ENCODE measurements around the gene RBPJL. TPM values are rescaled to one million over a fixed set of nuclear protein-coding genes. Genes with fewer than 3 reads are reported as not detected.
A peak's percentile ranks its signal among the peaks of the same experiment; 100 is the strongest.

Gene RBPJL
- total and polyA plus RNA-seq, 4 experiments from 2014 or later, result not detected

DNA sequence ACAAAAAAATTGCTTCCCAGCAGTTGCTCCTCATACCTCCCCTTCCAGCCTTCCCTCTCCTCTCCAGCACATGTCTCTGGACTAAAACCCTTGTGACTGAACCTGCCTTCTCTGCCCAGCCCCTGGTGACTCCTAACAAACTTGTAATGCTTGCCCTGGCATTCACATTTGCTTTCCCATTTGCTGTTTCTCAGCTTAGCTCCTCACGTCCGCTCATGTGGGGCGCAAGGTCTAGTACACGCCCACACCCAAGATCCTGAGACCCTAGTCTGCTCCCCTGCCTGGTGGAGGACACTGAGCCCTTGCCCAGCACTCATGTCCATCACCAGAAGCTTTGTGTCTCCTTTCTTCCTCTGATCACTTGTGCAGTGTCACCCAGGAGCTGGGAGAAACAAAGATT, 18.3 kb upstream of the RBPJL start:
- no peak for DNase-seq
- Histone ChIP-seq H3K27ac (ENCODE audit: low read depth, low read length) (no peak overlapping the region), H3K4me3 (ENCODE audit: low read length in 2 of 2) (no peak overlapping the region), H3K27me3 (ENCODE audit: insufficient read depth, low read length) (no peaks in the 10 kb centered on the region), H3K36me3 (ENCODE audit: insufficient read depth, low read length) (no peaks in the 10 kb centered on the region), H3K9me3 (ENCODE audit: control insufficient read depth in 1 of 2, low read length in 2 of 2) (no peaks in the 10 kb centered on the region), H3K4me1 (ENCODE audit: insufficient read depth, low read length) (peaks cover 6% of the 10 kb centered on the region)
- ChIA-PET POLR2A (ENCODE audit: partially characterized antibody) (no interaction called here), CTCF (ENCODE audit: partially characterized antibody) (no interaction called here)
- Mint-ChIP-seq H3K36me3 (no peaks in the 10 kb centered on the region), H3K27me3 (peaks cover 6 to 29% of the 10 kb centered on the region in 2 donors), H3K4me1 (peaks cover 0 to 5% (median 0%) of the 10 kb centered on the region in 4 donors), H3K9me3 (no peaks in the 10 kb centered on the region), H3K27ac (no peak overlapping the region), H3K4me3 (no peak overlapping the region)
- intact Hi-C loops (cut with micrococcal nuclease), result no loop called here

DNA sequence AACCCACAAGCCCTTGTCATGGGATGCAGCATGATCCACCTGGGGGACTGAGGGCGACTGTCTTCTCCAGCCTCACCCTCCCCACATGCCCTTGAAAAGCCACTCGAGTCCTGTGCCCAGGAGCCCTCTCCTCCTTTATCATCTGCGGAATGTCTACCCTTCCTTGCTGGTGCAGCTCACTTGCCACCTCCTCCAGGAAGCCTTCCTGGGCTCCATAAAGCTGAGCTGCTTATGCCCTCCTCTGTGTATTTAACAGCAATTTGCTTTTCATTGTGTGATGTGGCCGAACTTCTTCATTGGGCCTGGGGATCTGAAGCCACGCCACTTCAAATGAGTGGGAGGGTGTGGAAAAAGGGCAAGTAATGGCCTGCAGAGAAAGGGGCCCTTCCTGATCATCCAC, 17.8 kb upstream of the RBPJL start:
- intact Hi-C loops (cut with micrococcal nuclease), result no loop called here
- no peak overlapping the region for H3K27ac ChIP-seq (ENCODE audit: low read depth, low read length)
- Mint-ChIP-seq H3K9me3 (no peaks in the 10 kb centered on the region), H3K36me3 (no peaks in the 10 kb centered on the region), H3K4me3 (no peak overlapping the region), H3K27ac (no peak overlapping the region), H3K4me1 (peaks cover under 1 to 5% (median 2%) of the 10 kb centered on the region in 4 donors), H3K27me3 (peaks cover 6 to 30% of the 10 kb centered on the region in 2 donors)
- H3K4me3 ChIP-seq (ENCODE audit: low read length in 2 of 2), result no peak overlapping the region
- no peaks in the 10 kb centered on the region for H3K9me3 ChIP-seq (ENCODE audit: control insufficient read depth in 1 of 2, low read length in 2 of 2)
- POLR2A ChIA-PET (ENCODE audit: partially characterized antibody), result no interaction called here
- CTCF ChIA-PET (ENCODE audit: partially characterized antibody), result interaction anchor here (6.6 kb wide), 1 partner anchor 31 kb away, joined by 58 read pairs; no protein-coding TSS in a partner anchor
- peaks cover 8% of the 10 kb centered on the region for H3K4me1 ChIP-seq (ENCODE audit: insufficient read depth, low read length)
- H3K27me3 ChIP-seq (ENCODE audit: insufficient read depth, low read length), result no peaks in the 10 kb centered on the region
- DNase-seq, result no peak
- no peaks in the 10 kb centered on the region for H3K36me3 ChIP-seq (ENCODE audit: insufficient read depth, low read length)

DNA sequence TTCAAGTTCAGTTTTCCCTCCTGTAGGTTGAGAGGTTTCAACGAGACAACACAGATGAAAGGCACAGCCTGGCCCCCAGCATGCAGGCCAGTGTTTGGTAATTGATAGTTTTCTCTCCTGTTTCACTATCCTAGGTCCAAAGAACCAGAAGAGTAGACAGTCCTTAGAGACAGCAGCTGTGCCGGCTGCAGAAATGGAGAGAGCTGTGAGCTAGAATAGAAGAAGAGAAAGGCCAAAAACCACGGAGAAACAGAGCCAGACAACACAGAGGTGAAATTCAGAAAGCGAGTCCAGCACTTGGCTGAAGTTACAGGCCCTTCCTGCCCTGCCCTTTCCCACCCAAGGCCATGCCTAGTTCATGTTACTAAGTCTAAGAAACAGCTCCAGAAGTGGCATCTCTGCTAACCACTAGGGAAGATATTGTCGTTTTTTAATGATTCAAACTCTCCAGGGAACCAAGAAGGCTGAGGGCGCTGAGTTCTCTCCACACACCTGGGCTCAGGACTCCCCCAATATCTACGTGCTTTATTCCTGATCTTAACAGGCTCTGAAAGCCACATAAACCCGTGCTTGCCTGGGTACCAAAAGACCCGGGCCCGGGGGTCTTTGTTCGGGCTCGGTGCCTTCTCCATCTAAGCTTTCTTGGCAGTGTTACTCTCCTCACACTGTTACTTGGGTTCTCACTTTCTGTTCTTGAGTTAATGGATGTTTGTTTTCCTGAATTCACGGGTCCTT, 16.5 kb upstream of the RBPJL start:
- intact Hi-C loops (cut with micrococcal nuclease), result loop anchor here (2.0 to 5.0 kb wide), 5 partner anchors 193 to 603 kb away; partner anchors contain the start of gene STK4
- peaks cover 8 to 35% of the 10 kb centered on the region in 2 donors for H3K27me3 Mint-ChIP-seq
- POLR2A ChIA-PET (ENCODE audit: partially characterized antibody), result interaction anchor here (1.0 kb wide), 1 partner anchor 73 kb away, joined by 3 read pairs; the partner anchor contains the start of gene SYS1

DNA sequence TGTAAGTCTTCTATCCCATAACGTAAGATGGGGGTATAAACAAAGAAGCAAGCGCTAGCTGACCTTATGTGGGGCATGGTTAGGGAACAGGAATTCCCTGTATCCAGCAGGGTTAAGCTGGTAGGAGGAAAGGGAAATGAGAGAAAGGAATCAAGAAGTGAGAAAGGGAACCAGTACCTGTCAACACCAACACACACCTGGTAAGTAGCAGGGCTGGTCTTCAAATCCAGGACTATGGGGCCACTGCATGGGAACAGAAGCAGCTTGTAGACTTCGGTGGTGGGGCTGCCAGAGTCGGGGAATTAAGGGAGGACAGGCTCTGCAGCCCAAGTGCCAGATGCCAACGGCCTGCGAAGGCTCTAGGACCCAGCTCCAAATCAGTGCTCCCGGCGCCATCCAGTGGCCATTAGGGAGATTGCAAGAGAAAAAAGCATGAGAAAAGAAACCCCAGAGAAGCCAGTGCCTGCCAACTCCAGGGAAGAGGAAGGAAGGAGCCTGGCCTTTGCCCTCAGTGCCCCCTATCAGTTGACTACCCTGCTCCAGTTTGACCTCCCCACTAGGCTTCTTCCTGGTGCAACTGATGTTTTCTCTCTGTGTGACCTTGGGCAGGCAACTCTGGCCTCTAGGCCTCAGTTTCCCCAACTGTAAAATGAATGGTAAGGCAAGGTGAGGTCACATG, 15.8 kb upstream of the RBPJL start:
- Mint-ChIP-seq H3K9me3 (no peaks in the 10 kb centered on the region), H3K4me3 (peak overlapping the region in 1 of 8 donors; percentile 43), H3K27me3 (peaks cover 8 to 35% of the 10 kb centered on the region in 2 donors), H3K27ac (no peak overlapping the region), H3K4me1 (peaks cover 2 to 8% (median 4%) of the 10 kb centered on the region in 4 donors), H3K36me3 (no peaks in the 10 kb centered on the region)
- Histone ChIP-seq H3K4me1 (ENCODE audit: insufficient read depth, low read length) (peaks cover 11% of the 10 kb centered on the region), H3K9me3 (ENCODE audit: control insufficient read depth in 1 of 2, low read length in 2 of 2) (no peaks in the 10 kb centered on the region), H3K27ac (ENCODE audit: low read depth, low read length) (no peak overlapping the region), H3K4me3 (ENCODE audit: low read length in 2 of 2) (no peak overlapping the region), H3K27me3 (ENCODE audit: insufficient read depth, low read length) (no peaks in the 10 kb centered on the region), H3K36me3 (ENCODE audit: insufficient read depth, low read length) (no peaks in the 10 kb centered on the region)
- intact Hi-C loops (cut with micrococcal nuclease), result loop anchor here (2.0 to 5.0 kb wide), 5 partner anchors 194 to 604 kb away; partner anchors contain the start of gene STK4
- CTCF ChIA-PET (ENCODE audit: partially characterized antibody), result interaction anchor here (0.6 to 6.6 kb wide), 17 partner anchors 10 to 905 kb away, joined by 3 to 70 read pairs (median 5); no protein-coding TSS in a partner anchor
- DNase-seq, result peak; percentile 54 to 63 (median 57)
- POLR2A ChIA-PET (ENCODE audit: partially characterized antibody), result interaction anchor here (1.0 kb wide), 1 partner anchor 72 kb away, joined by 3 read pairs; the partner anchor contains the start of gene SYS1

More for the DNA sequence above, 16.5 kb upstream of the RBPJL start:
- Mint-ChIP-seq H3K9me3 (no peaks in the 10 kb centered on the region), H3K27ac (no peak overlapping the region), H3K4me1 (peaks cover 2 to 8% (median 4%) of the 10 kb centered on the region in 4 donors), H3K36me3 (no peaks in the 10 kb centered on the region), H3K4me3 (no peak overlapping the region)
- Histone ChIP-seq H3K4me1 (ENCODE audit: insufficient read depth, low read length) (peaks cover 11% of the 10 kb centered on the region), H3K36me3 (ENCODE audit: insufficient read depth, low read length) (no peaks in the 10 kb centered on the region), H3K27me3 (ENCODE audit: insufficient read depth, low read length) (no peaks in the 10 kb centered on the region), H3K27ac (ENCODE audit: low read depth, low read length) (no peak overlapping the region), H3K4me3 (ENCODE audit: low read length in 2 of 2) (no peak overlapping the region), H3K9me3 (ENCODE audit: control insufficient read depth in 1 of 2, low read length in 2 of 2) (no peaks in the 10 kb centered on the region)
- no peak for DNase-seq
- CTCF ChIA-PET (ENCODE audit: partially characterized antibody), result interaction anchor here (0.9 to 6.6 kb wide), 15 partner anchors 9 to 606 kb away, joined by 3 to 70 read pairs (median 5); no protein-coding TSS in a partner anchor

DNA sequence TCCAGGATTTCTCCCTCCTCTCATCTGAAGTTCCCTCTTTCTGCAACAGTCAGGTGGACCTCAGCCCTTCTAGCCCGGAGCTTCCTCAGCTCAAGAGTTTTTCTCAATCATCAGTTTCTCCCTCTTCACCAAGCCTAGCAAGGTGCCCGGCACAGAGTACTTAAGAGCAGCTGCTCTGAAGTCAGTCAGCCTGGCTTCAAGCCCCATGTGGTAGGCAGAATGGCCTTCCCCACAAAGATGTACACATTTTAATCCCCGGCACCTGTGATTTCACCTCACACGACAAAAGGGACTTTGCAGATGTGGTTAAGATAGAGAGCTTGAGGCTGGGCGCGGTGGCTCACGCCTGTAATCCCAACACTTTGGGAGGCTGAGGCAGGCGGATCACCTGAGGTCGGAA, 15.1 kb upstream of the RBPJL start:
- H3K9me3 ChIP-seq (ENCODE audit: control insufficient read depth in 1 of 2, low read length in 2 of 2), result no peaks in the 10 kb centered on the region
- peaks cover 10 to 35% of the 10 kb centered on the region in 2 donors for H3K27me3 Mint-ChIP-seq
- H3K4me3 ChIP-seq (ENCODE audit: low read length in 2 of 2), result no peak overlapping the region
- H3K36me3 ChIP-seq (ENCODE audit: insufficient read depth, low read length), result no peaks in the 10 kb centered on the region
- H3K4me1 ChIP-seq (ENCODE audit: insufficient read depth, low read length), result peaks cover 11% of the 10 kb centered on the region
- DNase-seq, result no peak
- peaks cover 2 to 8% (median 4%) of the 10 kb centered on the region in 4 donors for H3K4me1 Mint-ChIP-seq
- peak overlapping the region in 1 of 8 donors; percentile 25 for H3K4me3 Mint-ChIP-seq
- H3K27ac ChIP-seq (ENCODE audit: low read depth, low read length), result no peak overlapping the region
- ChIA-PET POLR2A (ENCODE audit: partially characterized antibody) (no interaction called here), CTCF (ENCODE audit: partially characterized antibody) (interaction anchor here (0.6 to 6.6 kb wide), 17 partner anchors 10 to 642 kb away, joined by 3 to 70 read pairs (median 5); no protein-coding TSS in a partner anchor)
- no peak overlapping the region for H3K27ac Mint-ChIP-seq
- no peaks in the 10 kb centered on the region for H3K9me3 Mint-ChIP-seq
- intact Hi-C loops (cut with micrococcal nuclease), result loop anchor here (2.0 to 5.0 kb wide), 5 partner anchors 195 to 604 kb away; partner anchors contain the start of gene STK4
- H3K36me3 Mint-ChIP-seq, result no peaks in the 10 kb centered on the region
- H3K27me3 ChIP-seq (ENCODE audit: insufficient read depth, low read length), result no peaks in the 10 kb centered on the region

DNA sequence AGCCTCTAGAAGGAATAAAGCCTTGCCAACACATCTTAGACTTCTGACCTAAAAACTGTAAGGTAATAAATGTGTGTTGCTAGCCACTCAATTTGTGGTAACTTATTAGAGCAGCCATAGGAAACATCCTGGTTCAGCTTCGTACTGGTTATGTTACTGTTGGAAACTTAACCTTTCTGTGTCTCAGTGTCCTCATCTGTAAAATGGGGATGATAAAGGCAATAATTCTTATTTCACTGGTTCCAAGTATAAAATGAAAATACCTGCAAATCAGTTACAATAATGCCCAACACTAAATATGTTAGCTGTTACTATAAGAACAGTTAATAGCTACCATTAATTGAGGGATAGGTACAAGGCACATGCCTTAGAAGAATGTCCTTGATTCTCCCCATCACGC, 14.3 kb upstream of the RBPJL start:
- peaks cover 9 to 31% of the 10 kb centered on the region in 2 donors for H3K27me3 Mint-ChIP-seq
- no peaks in the 10 kb centered on the region for H3K9me3 ChIP-seq (ENCODE audit: control insufficient read depth in 1 of 2, low read length in 2 of 2)
- no peak overlapping the region for H3K27ac ChIP-seq (ENCODE audit: low read depth, low read length)
- POLR2A ChIA-PET (ENCODE audit: partially characterized antibody), result no interaction called here
- intact Hi-C loops (cut with micrococcal nuclease), result loop anchor here (5.0 kb wide), 2 partner anchors 325 to 605 kb away; partner anchors contain the start of gene STK4
- H3K9me3 Mint-ChIP-seq, result no peaks in the 10 kb centered on the region
- no peak overlapping the region for H3K27ac Mint-ChIP-seq
- no peaks in the 10 kb centered on the region for H3K36me3 Mint-ChIP-seq
- H3K27me3 ChIP-seq (ENCODE audit: insufficient read depth, low read length), result no peaks in the 10 kb centered on the region
- no peak for DNase-seq
- H3K36me3 ChIP-seq (ENCODE audit: insufficient read depth, low read length), result no peaks in the 10 kb centered on the region
- H3K4me3 Mint-ChIP-seq, result peak overlapping the region in 2 of 8 donors; percentile 83 to 84
- no peak overlapping the region for H3K4me3 ChIP-seq (ENCODE audit: low read length in 2 of 2)
- H3K4me1 ChIP-seq (ENCODE audit: insufficient read depth, low read length), result peaks cover 11% of the 10 kb centered on the region
- CTCF ChIA-PET (ENCODE audit: partially characterized antibody), result interaction anchor here (0.9 to 6.6 kb wide), 16 partner anchors 11 to 608 kb away, joined by 3 to 70 read pairs (median 8); no protein-coding TSS in a partner anchor
- peaks cover 2 to 8% (median 4%) of the 10 kb centered on the region in 4 donors for H3K4me1 Mint-ChIP-seq

All from CD4-positive, alpha-beta memory T cell (primary cell).